ENCODE results near the gene OR2T2. TPM values are rescaled to one million over a fixed set of nuclear protein-coding genes. Genes with fewer than 3 reads are reported as not detected.
"Not testable (repeated sequence)": the region's sequence is repeated elsewhere in the genome, so short reads cannot be mapped to it uniquely, and the experiment has no call there.

OR2T2 gene
- total RNA-seq, 1 experiment from 2014 or later = not detected

DNA sequence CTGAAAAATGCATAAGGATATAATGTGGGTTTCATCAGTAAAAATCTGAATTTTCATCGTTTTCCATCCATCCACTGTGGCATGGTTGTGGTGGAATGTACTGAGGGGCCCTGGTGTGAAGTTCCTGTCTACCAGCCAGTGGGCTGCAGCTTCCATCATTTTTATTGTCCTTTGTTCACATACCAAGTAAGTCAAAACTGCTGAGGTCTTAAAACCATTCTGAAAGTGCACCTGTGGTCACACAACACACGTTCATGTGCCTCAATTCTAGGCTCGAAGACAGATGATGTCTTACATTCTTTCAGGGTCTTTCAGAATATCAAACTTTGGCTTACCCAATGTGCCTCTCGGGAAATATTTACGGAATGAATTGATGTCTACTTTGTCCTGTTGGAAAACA is 6.2 kb upstream of the OR2T2 start:
- H3K4me1 ChIP-seq (ENCODE audit: control insufficient read depth, insufficient read depth, low read length); DNase-seq (ENCODE audit: low read depth, low spot score); CTCF ChIA-PET; intact Hi-C loops (cut with micrococcal nuclease; ENCODE audit: unreplicated experiment); H3K9me3 ChIP-seq (ENCODE audit: control insufficient read depth, insufficient read depth, low read depth, low read length); H3K4me3 ChIP-seq (ENCODE audit: low read depth in 2 of 2, low read length in 2 of 2); BruUV-seq (replicated peaks); H3K36me3 ChIP-seq (ENCODE audit: control insufficient read depth, insufficient read depth, low read length); POLR2A ChIA-PET; H3K27ac ChIP-seq (ENCODE audit: low read length); ATAC-seq; H3K27me3 ChIP-seq (ENCODE audit: control insufficient read depth, insufficient read depth, low read length): not testable (repeated sequence)
- in situ Hi-C loops (cut with HindIII; ENCODE audit: low pct_unique_long_range_greater_than_20kb, low sequenced_read_pairs) = loop anchor here (10.0 kb wide), 1 partner anchor 216 kb away; the partner anchor contains the start of gene OR2T27

DNA sequence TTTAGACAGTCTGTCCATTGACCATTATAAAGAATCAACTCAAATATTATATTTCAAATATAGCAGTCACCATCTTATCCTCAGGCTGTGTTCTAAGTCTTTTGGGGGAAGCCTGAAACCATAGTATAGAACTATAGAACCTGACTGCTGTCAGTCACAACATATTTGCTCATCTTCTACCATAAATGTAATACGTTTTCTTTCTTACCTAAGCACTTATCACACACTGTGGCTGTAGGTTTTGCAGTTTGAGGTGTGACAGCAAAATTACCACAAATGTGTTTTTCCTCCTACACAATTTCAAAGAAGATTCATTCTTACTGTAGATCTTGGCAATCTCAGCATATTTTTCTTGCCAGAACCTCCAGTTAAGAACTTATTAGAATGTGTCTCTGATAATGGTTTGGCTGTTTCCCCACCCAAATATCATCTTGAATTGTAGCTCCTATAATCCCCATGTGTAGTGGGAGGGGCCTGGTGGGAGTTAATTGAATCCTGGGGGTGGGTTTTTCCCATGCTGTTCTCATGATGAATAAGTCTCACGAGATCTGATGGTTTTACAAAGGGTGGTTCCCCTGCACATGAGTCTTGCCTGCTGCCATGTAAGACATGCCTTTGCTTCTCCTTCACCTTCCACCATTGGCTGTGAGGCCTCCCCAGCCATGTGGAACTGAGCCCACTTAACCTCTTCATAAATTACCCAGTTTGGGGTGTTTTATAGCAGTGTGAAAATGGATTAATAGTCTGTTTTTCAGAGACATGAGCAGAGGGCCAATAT is 2.7 kb upstream of the OR2T2 start:
- ATAC-seq; H3K4me3 ChIP-seq (ENCODE audit: low read depth in 2 of 2, low read length in 2 of 2); H3K27ac ChIP-seq (ENCODE audit: low read length); POLR2A ChIA-PET; H3K27me3 ChIP-seq (ENCODE audit: control insufficient read depth, insufficient read depth, low read length); H3K36me3 ChIP-seq (ENCODE audit: control insufficient read depth, insufficient read depth, low read length); intact Hi-C loops (cut with micrococcal nuclease; ENCODE audit: unreplicated experiment); CTCF ChIA-PET; H3K4me1 ChIP-seq (ENCODE audit: control insufficient read depth, insufficient read depth, low read length); BruUV-seq (replicated peaks); H3K9me3 ChIP-seq (ENCODE audit: control insufficient read depth, insufficient read depth, low read depth, low read length); in situ Hi-C loops (cut with HindIII; ENCODE audit: low pct_unique_long_range_greater_than_20kb, low sequenced_read_pairs); DNase-seq (ENCODE audit: low read depth, low spot score): not testable (repeated sequence)

DNA sequence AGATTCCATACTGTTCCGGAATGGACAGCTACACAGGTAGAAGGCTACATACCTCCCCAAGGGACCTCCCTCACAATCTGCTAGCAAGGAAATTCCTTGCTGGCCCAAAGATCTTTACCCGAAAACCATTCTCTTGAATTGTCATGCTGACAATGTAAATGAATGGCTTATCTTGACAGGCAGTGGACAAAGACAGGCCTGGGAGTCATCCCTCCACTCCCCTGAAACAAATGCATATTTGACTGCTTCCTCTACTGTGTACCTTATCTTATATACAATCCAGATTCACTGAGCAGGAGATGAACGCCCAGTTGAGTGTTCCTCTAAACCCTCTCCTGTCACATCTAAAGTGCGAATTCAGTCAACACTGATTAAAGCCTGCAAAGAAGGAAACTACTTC is 834 bp upstream of the OR2T2 start:
- H3K36me3 ChIP-seq (ENCODE audit: control insufficient read depth, insufficient read depth, low read length); H3K4me3 ChIP-seq (ENCODE audit: low read depth in 2 of 2, low read length in 2 of 2); intact Hi-C loops (cut with micrococcal nuclease; ENCODE audit: unreplicated experiment); H3K27me3 ChIP-seq (ENCODE audit: control insufficient read depth, insufficient read depth, low read length); ATAC-seq; CTCF ChIA-PET; BruUV-seq (replicated peaks); in situ Hi-C loops (cut with HindIII; ENCODE audit: low pct_unique_long_range_greater_than_20kb, low sequenced_read_pairs); H3K4me1 ChIP-seq (ENCODE audit: control insufficient read depth, insufficient read depth, low read length); H3K27ac ChIP-seq (ENCODE audit: low read length); H3K9me3 ChIP-seq (ENCODE audit: control insufficient read depth, insufficient read depth, low read depth, low read length); POLR2A ChIA-PET; DNase-seq (ENCODE audit: low read depth, low spot score): not testable (repeated sequence)

GRCh38 chr1:248448409-248449074 is 3.1 kb downstream of the OR2T2 start:
- H3K9me3 ChIP-seq (ENCODE audit: control insufficient read depth, insufficient read depth, low read depth, low read length); POLR2A ChIA-PET; BruUV-seq (replicated peaks); CTCF ChIA-PET; H3K27ac ChIP-seq (ENCODE audit: low read length); DNase-seq (ENCODE audit: low read depth, low spot score); H3K4me1 ChIP-seq (ENCODE audit: control insufficient read depth, insufficient read depth, low read length); H3K4me3 ChIP-seq (ENCODE audit: low read depth in 2 of 2, low read length in 2 of 2); ATAC-seq; in situ Hi-C loops (cut with HindIII; ENCODE audit: low pct_unique_long_range_greater_than_20kb, low sequenced_read_pairs); H3K27me3 ChIP-seq (ENCODE audit: control insufficient read depth, insufficient read depth, low read length); intact Hi-C loops (cut with micrococcal nuclease; ENCODE audit: unreplicated experiment); H3K36me3 ChIP-seq (ENCODE audit: control insufficient read depth, insufficient read depth, low read length): not testable (repeated sequence)

GRCh38 chr1:248449821-248450465 is 4.5 kb downstream of the OR2T2 start:
- CTCF ChIA-PET; in situ Hi-C loops (cut with HindIII; ENCODE audit: low pct_unique_long_range_greater_than_20kb, low sequenced_read_pairs); DNase-seq (ENCODE audit: low read depth, low spot score); H3K4me1 ChIP-seq (ENCODE audit: control insufficient read depth, insufficient read depth, low read length); H3K4me3 ChIP-seq (ENCODE audit: low read depth in 2 of 2, low read length in 2 of 2); intact Hi-C loops (cut with micrococcal nuclease; ENCODE audit: unreplicated experiment); BruUV-seq (replicated peaks); H3K36me3 ChIP-seq (ENCODE audit: control insufficient read depth, insufficient read depth, low read length); ATAC-seq; H3K27me3 ChIP-seq (ENCODE audit: control insufficient read depth, insufficient read depth, low read length); POLR2A ChIA-PET; H3K9me3 ChIP-seq (ENCODE audit: control insufficient read depth, insufficient read depth, low read depth, low read length); H3K27ac ChIP-seq (ENCODE audit: low read length): not testable (repeated sequence)

DNA sequence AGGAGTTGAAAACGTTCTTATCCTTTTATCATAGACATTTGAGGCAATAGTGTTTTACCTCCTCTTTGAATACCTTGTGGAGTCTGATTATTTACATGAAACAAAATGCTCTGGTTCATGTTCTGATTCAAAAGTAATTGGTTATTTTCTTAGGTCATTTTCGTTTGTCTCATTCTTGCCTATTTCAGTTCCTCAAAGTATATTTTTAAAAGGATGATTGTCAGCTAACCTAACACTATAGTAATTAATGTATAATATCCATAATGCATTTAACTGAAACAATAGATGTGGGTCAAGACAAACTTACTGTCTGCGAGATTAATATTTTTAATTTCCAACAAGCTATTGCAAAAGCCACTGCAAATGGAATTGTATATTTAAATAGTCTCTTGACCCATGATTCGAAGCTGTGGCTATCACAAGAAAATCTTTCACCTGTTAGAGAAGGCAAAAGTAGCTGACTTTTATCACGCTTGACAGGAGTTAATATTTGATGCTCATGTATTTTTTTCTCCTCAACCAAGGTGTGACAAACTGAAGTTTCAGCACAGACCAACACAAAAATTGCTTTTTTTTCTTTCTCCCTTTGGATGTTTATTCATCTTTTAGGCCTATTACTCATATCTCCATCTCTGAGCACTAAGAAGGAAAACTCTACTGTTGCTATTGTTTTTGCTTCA is 5.2 kb downstream of the OR2T2 start:
- BruUV-seq (replicated peaks); H3K27ac ChIP-seq (ENCODE audit: low read length); H3K36me3 ChIP-seq (ENCODE audit: control insufficient read depth, insufficient read depth, low read length); POLR2A ChIA-PET; in situ Hi-C loops (cut with HindIII; ENCODE audit: low pct_unique_long_range_greater_than_20kb, low sequenced_read_pairs); H3K27me3 ChIP-seq (ENCODE audit: control insufficient read depth, insufficient read depth, low read length); CTCF ChIA-PET; H3K4me1 ChIP-seq (ENCODE audit: control insufficient read depth, insufficient read depth, low read length); intact Hi-C loops (cut with micrococcal nuclease; ENCODE audit: unreplicated experiment); ATAC-seq; DNase-seq (ENCODE audit: low read depth, low spot score); H3K9me3 ChIP-seq (ENCODE audit: control insufficient read depth, insufficient read depth, low read depth, low read length); H3K4me3 ChIP-seq (ENCODE audit: low read depth in 2 of 2, low read length in 2 of 2): not testable (repeated sequence)

DNA sequence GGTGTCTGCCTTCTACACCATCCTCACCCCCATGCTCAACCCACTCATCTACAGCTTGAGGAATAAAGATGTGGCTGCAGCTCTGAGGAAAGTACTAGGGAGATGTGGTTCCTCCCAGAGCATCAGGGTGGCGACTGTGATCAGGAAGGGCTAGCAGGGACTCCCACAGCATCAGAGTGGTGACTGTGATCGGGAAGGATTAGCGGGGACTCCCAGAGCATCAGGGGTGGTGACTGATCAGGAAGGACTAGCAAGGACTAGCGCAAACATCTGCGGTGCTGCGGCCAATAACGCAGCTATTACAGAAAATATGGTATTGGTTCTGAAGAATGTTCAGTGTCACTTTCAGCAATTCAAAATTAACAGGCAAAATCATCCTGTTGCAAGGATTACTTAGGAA is 8.2 kb downstream of the OR2T2 start:
- CTCF ChIA-PET; in situ Hi-C loops (cut with HindIII; ENCODE audit: low pct_unique_long_range_greater_than_20kb, low sequenced_read_pairs): not testable (repeated sequence)

More for the DNA sequence above, 8.2 kb downstream of the OR2T2 start:
- H3K36me3 ChIP-seq (ENCODE audit: control insufficient read depth, insufficient read depth, low read length); ATAC-seq; H3K4me1 ChIP-seq (ENCODE audit: control insufficient read depth, insufficient read depth, low read length); POLR2A ChIA-PET; H3K9me3 ChIP-seq (ENCODE audit: control insufficient read depth, insufficient read depth, low read depth, low read length); H3K27ac ChIP-seq (ENCODE audit: low read length); BruUV-seq (replicated peaks); H3K4me3 ChIP-seq (ENCODE audit: low read depth in 2 of 2, low read length in 2 of 2); DNase-seq (ENCODE audit: low read depth, low spot score); H3K27me3 ChIP-seq (ENCODE audit: control insufficient read depth, insufficient read depth, low read length); intact Hi-C loops (cut with micrococcal nuclease; ENCODE audit: unreplicated experiment): not testable (repeated sequence)
